Spleen (tissue), 11 donors: ENCODE results near the gene INF2. TPM values are rescaled to one million over a fixed set of nuclear protein-coding genes. Genes with fewer than 3 reads are reported as not detected.

Source experiments
- DNase-seq: peaks from one replicate; pipeline ENCODE4 v3.0.0-alpha.2; 2020
- H3K27ac ChIP-seq, 8 donors: fragments of 200-600 bp; sonication (generic) in 7 of 8; 1 replicate in 4 of 8; 2 replicates in 4 of 8; pipeline versions ENCODE4 v1.5.0 to v1.8.0; 2016 to 2021; ENCODE audit warnings: inconsistent platforms in 4 of 8, mild to moderate bottlenecking in 4 of 8, moderate library complexity in 1 of 8
- H3K27me3 ChIP-seq, 7 donors: fragments of 200-600 bp; sonication (generic) in 6 of 7; replicated peaks in 1 of 7; 1 replicate in 4 of 7; 2 replicates in 3 of 7; pipeline versions ENCODE4 v1.5.0 to v1.8.0; 2016 to 2021; ENCODE audit warnings: inconsistent platforms in 3 of 7, mild to moderate bottlenecking in 1 of 7
- H3K36me3 ChIP-seq, 6 donors: fragments of 200-600 bp; sonication (generic) in 5 of 6; 1 replicate in 4 of 6; 2 replicates in 2 of 6; pipeline versions ENCODE4 v1.5.0 to v1.8.0; 2016 to 2021; ENCODE audit warnings: inconsistent platforms in 2 of 6
- H3K4me1 ChIP-seq, 6 donors: fragments of 200-600 bp; sonication (generic) in 5 of 6; 1 replicate in 3 of 6; 2 replicates in 3 of 6; pipeline versions ENCODE4 v1.5.0 to v1.8.0; 2016 to 2021; ENCODE audit warnings: inconsistent platforms in 3 of 6
- H3K4me3 ChIP-seq, 8 donors: fragments of 200-600 bp; sonication (generic) in 7 of 8; 1 replicate in 4 of 8; 2 replicates in 4 of 8; pipeline versions ENCODE4 v1.5.0 to v1.8.0; 2016 to 2021; ENCODE audit warnings: inconsistent platforms in 4 of 8, mild to moderate bottlenecking in 4 of 8, moderate library complexity in 2 of 8
- H3K9me3 ChIP-seq, 8 donors: fragments of 200-600 bp; sonication (generic) in 7 of 8; 1 replicate in 4 of 8; 2 replicates in 4 of 8; pipeline versions ENCODE4 v1.5.0 to v1.8.0; 2016 to 2021; ENCODE audit warnings: inconsistent platforms in 4 of 8
- CTCF ChIP-seq, 11 experiments: fragments of 200-600 bp in 7 of 11; fragments of 450-650 bp in 4 of 11; sonication (generic) in 4 of 11; IDR thresholded peaks in 8 of 11; conservative IDR thresholded peaks in 3 of 11; 1 replicate in 7 of 11; 2 replicates in 4 of 11; pipeline versions ENCODE4 v1.4.0 to v1.8.0; 2016 to 2021; ENCODE audit warnings: antibody characterized with exemption in 11 of 11, inconsistent platforms in 4 of 11, mild to moderate bottlenecking in 1 of 11
- POLR2A ChIP-seq, 3 donors: fragments of 450-650 bp; IDR thresholded peaks; one replicate each; pipeline ENCODE4 v1.5.1; 2017; ENCODE audit warnings: antibody characterized with exemption in 3 of 3, mild to moderate bottlenecking in 1 of 3
- POLR2AphosphoS5 ChIP-seq, 3 donors: sonication (generic); formaldehyde crosslinking; IDR thresholded peaks; one replicate each; pipeline ENCODE4 v1.5.1; 2017; ENCODE audit warnings: antibody characterized with exemption in 3 of 3
- WGBS, 5 donors: extraction: QIAGEN DNeasy Blood & Tissue Kit in 3 of 5; methylation state at CpG; one replicate each; pipeline versions ENCODE4 v1.1.5 to v1.1.7; 2013 to 2018; 5-methylcytosine and 5-hydroxymethylcytosine counted together
- intact Hi-C: fragments of 100-400 bp; cut with DNase I; formaldehyde crosslinking; loops from one replicate; pipeline ENCODE4 v1.15.0; 2023; ENCODE audit warnings: low total_unique reads
- polyA plus RNA-seq, 3 donors: library from polyadenylated mRNA; stranded (reverse); fragments of 200-250 nt; gene quantifications; one replicate each; pipeline ENCODE4 v1.2.1, GENCODE V29; 2013
- total RNA-seq, 7 donors: library from RNA; depleted of rRNA in 3 of 7; stranded (reverse); fragments of >200 nt in 3 of 7; fragmentation: NEBNext Ultra II Directional in 4 of 7; extraction: Animal tissue kit (Norgen Biotek cat#: 25700) in 4 of 7; gene quantifications; one replicate each; pipeline versions ENCODE4 v1.1.0 to v1.2.1, GENCODE V29; 2016 to 2021
- donor health status: healthy with polysubstance abuse.
- donor health status: DM: no; HTN: no; CAD: no; lungs with moderate emphysema.
- donor health status: DM: no; HTN: no; CAD: no.
- donor health status: Bipolar disorder and iron deficiency.
- donor health status: healthy.
- donor health status: DM: no; HTN: no; CAD: no.
- donor health status: DM: yes; HTN: yes; CAD: no.

Gene INF2
- total and polyA plus RNA-seq, 10 donors = 56.6 to 120 (median 98.6) TPM

DNA sequence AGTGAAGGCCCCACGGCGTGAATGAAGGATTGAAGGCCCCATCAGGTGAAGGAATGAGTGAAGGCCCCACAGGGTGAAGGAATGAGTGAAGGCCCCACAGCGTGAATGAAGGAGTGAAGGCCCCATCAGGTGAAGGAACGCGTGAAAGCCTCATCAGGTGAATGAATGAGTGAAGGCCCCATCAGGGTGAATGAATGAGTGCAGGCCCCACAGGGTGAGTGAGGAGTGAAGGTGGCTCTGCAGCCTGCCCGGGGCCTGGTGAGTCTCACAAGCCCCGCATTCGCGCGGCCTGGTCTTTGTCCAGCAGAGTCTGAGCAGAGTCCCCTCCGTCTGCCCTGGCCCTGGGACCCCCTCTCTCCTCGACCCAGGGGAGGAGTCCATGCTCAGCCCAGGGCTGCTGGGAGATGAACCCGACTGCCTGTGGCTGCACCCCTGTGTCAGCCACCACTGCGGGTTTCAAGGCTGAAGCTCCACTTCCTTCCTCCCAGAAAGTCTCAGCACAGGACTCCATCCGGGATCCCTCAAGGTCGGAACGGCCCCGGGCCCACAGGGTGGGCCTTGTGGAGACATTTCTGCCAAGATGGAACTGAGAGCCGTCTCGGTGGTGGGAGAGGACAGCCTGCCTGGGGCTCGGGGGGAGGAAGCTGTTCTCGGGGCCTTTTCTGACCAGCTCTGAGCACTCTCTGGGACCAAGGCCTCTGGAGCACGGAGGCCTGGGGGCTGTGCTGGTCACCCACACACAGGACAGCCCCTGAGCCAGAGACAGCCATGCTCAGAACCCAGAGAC lies 47.5 kb upstream of the INF2 start:
- TF ChIP-seq POLR2A (IDR thresholded peaks at IDR 0.05) (no peak), CTCF (IDR thresholded peaks at IDR 0.05 in 8 of 11, conservative IDR thresholded peaks at IDR 0.05 in 3 of 11) (no peak), POLR2AphosphoS5 (IDR thresholded peaks at IDR 0.05) (peak in 2 of 3 donors; percentile 68 to 73)
- WGBS, 5 donors = 44 to 60% (median 49%) methylated on average over 12 to 23 of the region's 23 CpGs
- H3K4me3 ChIP-seq = no peak overlapping the region
- H3K27ac ChIP-seq = peak overlapping the region in 7 of 8 donors; percentile 22 to 74 (median 68)
- H3K27me3 ChIP-seq = peaks cover 0 to 18% (median 0%) of the 10 kb centered on the region in 7 donors
- intact Hi-C loops = no loop called here
- peaks cover 4 to 41% (median 22%) of the 10 kb centered on the region in 6 donors for H3K4me1 ChIP-seq
- DNase-seq = peak; percentile 83
- H3K36me3 ChIP-seq = no peaks in the 10 kb centered on the region
- H3K9me3 ChIP-seq = peaks cover 0 to 11% (median 3%) of the 10 kb centered on the region in 8 donors

- Histone ChIP-seq H3K4me3 (no peak overlapping the region), H3K27ac (peak overlapping the region in 7 of 8 donors; percentile 22 to 74 (median 68)), H3K9me3 (peaks cover 0 to 11% (median 3%) of the 10 kb centered on the region in 8 donors), H3K4me1 (peaks cover 4 to 45% (median 24%) of the 10 kb centered on the region in 6 donors), H3K27me3 (peaks cover 0 to 18% (median 0%) of the 10 kb centered on the region in 7 donors), H3K36me3 (no peaks in the 10 kb centered on the region)
- TF ChIP-seq POLR2AphosphoS5 (IDR thresholded peaks at IDR 0.05) (no peak), CTCF (IDR thresholded peaks at IDR 0.05 in 8 of 11, conservative IDR thresholded peaks at IDR 0.05 in 3 of 11) (no peak), POLR2A (IDR thresholded peaks at IDR 0.05) (no peak)
- intact Hi-C loops = no loop called here
- DNase-seq = peak; percentile 70
- 89 to 96% (median 91%) methylated on average over 5 to 9 of the region's 9 CpGs for WGBS, 5 donors
Measured at GRCh38 chr14:104642540-104642868, 46.9 kb upstream of the INF2 start.

DNA sequence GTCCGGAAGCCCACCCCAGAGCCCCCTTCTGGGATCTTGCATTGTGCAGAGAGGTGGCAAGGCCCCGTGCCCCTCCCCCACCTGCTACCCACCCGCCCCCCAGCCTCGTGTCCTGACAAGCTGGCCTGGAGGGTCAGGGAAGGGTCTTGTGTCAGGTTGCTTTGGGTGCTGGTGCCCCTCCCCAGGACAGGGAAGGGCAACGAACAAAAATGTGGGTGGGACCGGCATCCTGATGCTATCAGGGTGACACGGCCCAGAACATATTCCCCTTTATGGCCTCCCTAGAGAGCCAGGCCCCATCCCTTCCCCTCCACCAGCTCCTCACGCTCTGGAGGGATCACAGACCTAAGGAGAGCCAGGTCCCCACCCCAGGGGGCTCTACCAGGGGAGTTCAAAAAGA lies 46.1 kb upstream of the INF2 start:
- Histone ChIP-seq H3K27ac (peak overlapping the region in 2 of 8 donors; percentile 68 to 74), H3K9me3 (peaks cover 0 to 11% (median 3%) of the 10 kb centered on the region in 8 donors), H3K4me3 (no peak overlapping the region), H3K27me3 (peaks cover 0 to 18% (median 0%) of the 10 kb centered on the region in 7 donors), H3K4me1 (peaks cover 4 to 53% (median 28%) of the 10 kb centered on the region in 6 donors), H3K36me3 (no peaks in the 10 kb centered on the region)
- 59 to 77% (median 67%) methylated on average over 8 of the region's 8 CpGs for WGBS, 5 donors
- no peak for DNase-seq
- intact Hi-C loops = no loop called here
- TF ChIP-seq POLR2AphosphoS5 (IDR thresholded peaks at IDR 0.05) (no peak), POLR2A (IDR thresholded peaks at IDR 0.05) (no peak), CTCF (IDR thresholded peaks at IDR 0.05 in 8 of 11, conservative IDR thresholded peaks at IDR 0.05 in 3 of 11) (no peak)

GRCh38 chr14:104644091-104644635 lies 45.3 kb upstream of the INF2 start:
- Histone ChIP-seq H3K9me3 (peaks cover 0 to 11% (median 3%) of the 10 kb centered on the region in 8 donors), H3K27ac (no peak overlapping the region), H3K4me1 (peaks cover 4 to 60% (median 28%) of the 10 kb centered on the region in 6 donors), H3K36me3 (no peaks in the 10 kb centered on the region), H3K4me3 (no peak overlapping the region), H3K27me3 (peaks cover 0 to 14% (median 0%) of the 10 kb centered on the region in 7 donors)
- TF ChIP-seq POLR2AphosphoS5 (IDR thresholded peaks at IDR 0.05) (no peak), POLR2A (IDR thresholded peaks at IDR 0.05) (no peak), CTCF (IDR thresholded peaks at IDR 0.05 in 8 of 11, conservative IDR thresholded peaks at IDR 0.05 in 3 of 11) (no peak)
- 83 to 93% (median 89%) methylated on average over 12 of the region's 12 CpGs for WGBS, 5 donors
- intact Hi-C loops = no loop called here
- no peak for DNase-seq
